ENCODE results near the gene ZFYVE9.

GRCh38 chr1:52142220-52143183, 613 bp downstream of the ZFYVE9 start:
- TF ChIP-seq CTCF (conservative IDR thresholded peaks at IDR 0.05 in 1 of 2, IDR thresholded peaks at IDR 0.05 in 1 of 2; ENCODE audit: low read depth in 1 of 2, low read length in 2 of 2) (no peak), EZH2 (IDR thresholded peaks at IDR 0.05; ENCODE audit: low read length, missing control alignments) (no peak)
